NCI-H128 (cell line): ENCODE data around the gene SLC17A7.

Experiments
- DNase-seq: peaks from one replicate; lab custom pipeline; 2025; ENCODE audit not compliant: unreplicated experiment; lab: John Stamatoyannopoulos, UW

SLC17A7 gene

DNA sequence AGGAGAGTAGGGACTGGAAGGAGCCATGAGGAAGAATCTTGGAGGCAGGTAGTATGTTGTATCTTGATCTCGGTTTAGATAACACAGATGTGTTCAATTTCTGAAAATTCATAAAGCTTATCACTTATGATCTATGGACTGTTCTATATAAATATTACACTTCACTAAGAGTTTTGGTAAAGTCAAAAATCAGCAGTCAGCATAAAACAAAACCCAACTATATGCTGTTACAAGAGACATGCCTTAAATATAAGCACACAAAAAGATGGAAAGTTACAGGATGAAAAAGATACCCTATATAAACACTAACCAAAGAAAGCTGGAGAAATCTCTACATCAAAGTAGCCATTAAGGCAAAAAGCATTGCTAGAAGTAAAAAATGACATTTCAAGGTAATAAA lies 57.7 kb downstream of the SLC17A7 start:
- no peak for DNase-seq

DNA sequence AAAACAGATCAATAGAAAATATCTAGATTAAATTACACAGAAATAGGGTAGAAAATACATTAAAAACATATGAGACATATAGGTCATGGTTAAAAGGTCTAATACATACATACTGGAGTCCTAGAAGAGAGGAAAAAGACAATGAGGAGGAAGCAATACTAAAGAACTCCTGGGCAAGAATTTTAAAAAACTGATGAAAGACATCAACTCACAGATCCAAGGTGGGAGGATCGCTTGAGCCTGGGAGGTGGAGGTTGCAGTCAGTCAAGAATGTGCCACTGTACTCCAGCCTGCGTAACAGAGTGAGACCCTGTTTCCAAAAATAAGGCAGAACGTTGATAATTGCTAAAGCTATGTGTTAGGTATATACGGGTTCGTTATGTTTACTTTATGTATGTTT lies 58.7 kb downstream of the SLC17A7 start:
- DNase-seq: no peak

DNA sequence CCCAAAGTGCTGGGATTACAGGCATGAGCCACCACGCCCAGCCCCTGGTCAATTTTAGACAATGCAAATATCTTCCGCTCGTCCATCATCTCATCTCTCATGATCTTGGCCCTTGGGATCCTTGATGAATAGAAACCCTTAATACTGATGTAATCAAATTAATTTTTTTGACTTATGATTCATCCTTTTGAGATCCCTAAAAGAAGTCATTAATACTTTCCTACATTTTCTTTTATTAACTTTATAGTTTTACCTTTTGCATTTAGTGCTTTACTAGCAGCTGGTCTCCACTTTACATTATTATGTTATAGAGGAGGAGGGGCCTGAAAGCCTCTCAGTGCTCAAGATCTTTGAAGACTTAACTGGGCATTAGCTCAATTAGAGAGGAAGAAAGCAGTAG lies 60.9 kb downstream of the SLC17A7 start:
- no peak for DNase-seq
